SK-N-MC (cell line): ENCODE measurements around the gene SFRP4.

Experiments used
- EZH2 ChIP-seq: fragments of 200-600 bp; sonication (generic); IDR thresholded peaks from one replicate; pipeline ENCODE4 v1.6.1; 2017; ENCODE audit warnings: antibody characterized with exemption
- FOXP2 ChIP-seq: optimal IDR thresholded peaks from 2 replicates; pipeline ENCODE3; 2011; ENCODE audit warnings: mild to moderate bottlenecking, moderate library complexity; ENCODE audit not compliant: insufficient read depth; ENCODE audit errors: extremely low read length, control extremely low read depth
- POLR2AphosphoS5 ChIP-seq: IDR thresholded peaks from 2 replicates; pipeline ENCODE4 v1.6.1; 2012; ENCODE audit warnings: mild to moderate bottlenecking, low read depth, low read length, borderline replicate concordance

- TF ChIP-seq POLR2AphosphoS5 (no peak), EZH2 (no peak), FOXP2 (no peak)
Observed at GRCh38 chr7:37916017-37916672, 472 bp downstream of the SFRP4 start.
